ENCODE measurements around the gene ALAS1. TPM values are rescaled to one million over a fixed set of nuclear protein-coding genes. Genes with fewer than 3 reads are reported as not detected.

The ALAS1 gene
- polyA plus RNA-seq, 1 donor (not counting 4 experiments of a cell fraction or from before 2014, with no cell fraction given), result 74.1 TPM

DNA sequence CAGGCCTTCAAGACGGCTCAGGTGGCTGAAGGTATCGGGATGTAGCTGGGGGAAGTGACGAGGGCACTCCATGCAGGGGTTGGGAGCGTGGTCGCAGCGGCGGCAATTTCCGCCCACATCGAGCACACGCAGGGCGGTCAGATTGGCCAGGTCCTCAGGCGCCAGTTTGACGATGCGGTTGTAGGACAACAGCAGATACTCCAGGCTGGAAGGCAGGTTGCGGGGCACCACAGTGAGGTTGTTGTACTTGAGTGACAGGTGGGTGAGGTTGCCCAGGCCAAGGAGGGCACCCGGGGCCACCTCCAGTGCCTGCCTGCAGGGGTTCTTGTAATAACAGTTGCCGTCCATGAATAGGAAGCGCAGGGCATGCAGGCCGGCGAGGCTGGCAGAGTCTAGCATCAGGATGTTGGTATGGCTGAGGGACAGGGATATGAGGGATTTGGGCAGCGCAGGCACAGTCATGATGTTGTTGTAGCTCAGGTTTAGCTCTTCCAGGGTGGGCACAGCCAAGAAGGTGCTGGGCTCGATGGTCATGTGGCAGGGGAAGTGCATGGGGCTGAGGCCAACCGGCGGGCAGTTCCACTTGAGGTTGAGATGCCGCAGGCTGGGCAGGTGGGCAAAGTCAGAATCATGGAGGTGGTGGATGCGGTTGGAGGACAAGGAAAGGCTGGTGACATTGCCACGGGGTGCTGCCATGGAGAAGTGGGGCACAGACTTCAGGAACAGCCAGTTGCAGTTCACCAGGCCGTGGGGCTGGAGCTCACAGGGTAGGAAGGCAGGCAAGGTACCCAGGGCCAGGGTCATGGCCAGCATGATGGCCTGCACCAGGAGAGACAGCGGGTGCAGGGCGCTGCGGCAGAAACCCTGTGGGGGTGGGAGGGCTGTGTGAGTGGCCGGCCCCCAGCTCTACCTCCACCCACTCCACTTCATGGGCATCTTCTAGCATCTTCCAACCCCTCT, 25.8 kb downstream of the ALAS1 start:
- H2AFZ ChIP-seq (ENCODE audit: control insufficient read depth, low read length), result no peak overlapping the region
- no peaks in the 10 kb centered on the region for H3K9me3 ChIP-seq (ENCODE audit: control insufficient read depth, low read depth, low read length)
- no peak for TF ChIP-seq CTCF (optimal IDR thresholded peaks at IDR 0.05 in 1 of 3, IDR thresholded peaks at IDR 0.05 in 1 of 3, conservative IDR thresholded peaks at IDR 0.05 in 1 of 3; ENCODE audit: extremely low read depth in 1 of 3, insufficient read depth in 2 of 3, low read length in 3 of 3)
- TF ChIP-seq EZH2 (IDR thresholded peaks at IDR 0.05; ENCODE audit: low read length), result no peak
- DNase-seq (ENCODE audit: low read depth, low spot score) (no peak), FAIRE-seq (no peak)
- no peak overlapping the region for H3K4me3 ChIP-seq (ENCODE audit: control insufficient read depth in 2 of 3, extremely low read depth in 1 of 3, insufficient read depth in 2 of 3, low read depth in 1 of 3, low read length in 3 of 3)
- H3K9me1 ChIP-seq (ENCODE audit: control insufficient read depth, extremely low read depth, insufficient read depth, low read length), result peaks cover 2% of the 10 kb centered on the region
- no peaks in the 10 kb centered on the region for H3K4me1 ChIP-seq (ENCODE audit: control insufficient read depth, extremely low read depth, insufficient read depth, low read length)
- H3K27me3 ChIP-seq (ENCODE audit: control insufficient read depth, extremely low read depth, insufficient read depth, low read length), result no peaks in the 10 kb centered on the region
- H3K27ac ChIP-seq (ENCODE audit: control insufficient read depth, insufficient read depth, low read length), result no peak overlapping the region
- no peak overlapping the region for H3K4me2 ChIP-seq (ENCODE audit: control insufficient read depth, extremely low read depth, insufficient read depth, low read depth, low read length)
- no peaks in the 10 kb centered on the region for H3K79me2 ChIP-seq (ENCODE audit: control insufficient read depth, insufficient read depth, low read length)
- dilution Hi-C loops (cut with MboI; ENCODE audit: extremely low pct_ligation_motif_present, low sequenced_read_pairs), result no loop called here
- no peak overlapping the region for H3K9ac ChIP-seq (ENCODE audit: control insufficient read depth, extremely low read depth, insufficient read depth, low read length)
- H3K36me3 ChIP-seq (ENCODE audit: control insufficient read depth in 2 of 2, extremely low read depth in 1 of 2, insufficient read depth in 2 of 2, low read length in 2 of 2), result peaks cover 7% of the 10 kb centered on the region in 2 experiments
- H4K20me1 ChIP-seq (ENCODE audit: control insufficient read depth, extremely low read depth, insufficient read depth, low read length), result no peaks in the 10 kb centered on the region

GRCh38 chr3:52225452-52226228, 27.7 kb downstream of the ALAS1 start, which contains the start of gene TLR9:
Gene TLR9, minus strand, starts transcription at chr3:52225645. Its CDS starts 116 bp downstream, at chr3:52225529.
- H3K27ac ChIP-seq (ENCODE audit: control insufficient read depth, insufficient read depth, low read length), result no peak within 1 kb of the TSS
- FAIRE-seq (no peak), DNase-seq (ENCODE audit: low read depth, low spot score) (no peak)
- no peak within 1 kb of the TSS for H2AFZ ChIP-seq (ENCODE audit: control insufficient read depth, low read length)
- H4K20me1 ChIP-seq (ENCODE audit: control insufficient read depth, extremely low read depth, insufficient read depth, low read length), result no peaks in the 10 kb centered on the region
- H3K9me1 ChIP-seq (ENCODE audit: control insufficient read depth, extremely low read depth, insufficient read depth, low read length), result peaks cover 2% of the 10 kb centered on the region
- TF ChIP-seq CTCF (optimal IDR thresholded peaks at IDR 0.05 in 1 of 3, IDR thresholded peaks at IDR 0.05 in 1 of 3, conservative IDR thresholded peaks at IDR 0.05 in 1 of 3; ENCODE audit: extremely low read depth in 1 of 3, insufficient read depth in 2 of 3, low read length in 3 of 3), result no peak
- H3K4me2 ChIP-seq (ENCODE audit: control insufficient read depth, extremely low read depth, insufficient read depth, low read depth, low read length), result no peak within 1 kb of the TSS
- no peak within 1 kb of the TSS for H3K4me3 ChIP-seq (ENCODE audit: control insufficient read depth in 2 of 3, extremely low read depth in 1 of 3, insufficient read depth in 2 of 3, low read depth in 1 of 3, low read length in 3 of 3)
- no peaks in the 10 kb centered on the region for H3K27me3 ChIP-seq (ENCODE audit: control insufficient read depth, extremely low read depth, insufficient read depth, low read length)
- no peaks in the 10 kb centered on the region for H3K79me2 ChIP-seq (ENCODE audit: control insufficient read depth, insufficient read depth, low read length)
- dilution Hi-C loops (cut with MboI; ENCODE audit: extremely low pct_ligation_motif_present, low sequenced_read_pairs), result no loop called here
- H3K36me3 ChIP-seq (ENCODE audit: control insufficient read depth in 2 of 2, extremely low read depth in 1 of 2, insufficient read depth in 2 of 2, low read length in 2 of 2), result peaks cover 19 to 26% of the 10 kb centered on the region in 2 experiments
- no peak within 1 kb of the TSS for H3K9ac ChIP-seq (ENCODE audit: control insufficient read depth, extremely low read depth, insufficient read depth, low read length)
- no peaks in the 10 kb centered on the region for H3K4me1 ChIP-seq (ENCODE audit: control insufficient read depth, extremely low read depth, insufficient read depth, low read length)
- H3K9me3 ChIP-seq (ENCODE audit: control insufficient read depth, low read depth, low read length), result no peaks in the 10 kb centered on the region
